ENCODE results near the gene UBXN4. TPM values are rescaled to one million over a fixed set of nuclear protein-coding genes. Genes with fewer than 3 reads are reported as not detected.
"Not testable (repeated sequence)": the region's sequence is repeated elsewhere in the genome, so short reads cannot be mapped to it uniquely, and the experiment has no call there.

UBXN4 gene
- total RNA-seq, 1 experiment from 2014 or later, result 29.6 TPM

- DNase-seq (ENCODE audit: low read depth), result no peak
These were observed 20.4 kb downstream of the UBXN4 start for GRCh38 chr2:135762022-135762421.

- DNase-seq (ENCODE audit: low read depth), result no peak
These were observed 20.9 kb downstream of the UBXN4 start for GRCh38 chr2:135762530-135762929.

- no peak for DNase-seq (ENCODE audit: low read depth)
These were observed 27.2 kb downstream of the UBXN4 start for GRCh38 chr2:135768863-135769262.

GRCh38 chr2:135773319-135773718 is 31.7 kb downstream of the UBXN4 start:
- DNase-seq (ENCODE audit: low read depth), result no peak

- DNase-seq (ENCODE audit: low read depth), result peak; percentile 59
These were observed 32.3 kb downstream of the UBXN4 start for GRCh38 chr2:135773917-135774316.

- no peak for DNase-seq (ENCODE audit: low read depth)
These were observed 33.8 kb downstream of the UBXN4 start for GRCh38 chr2:135775420-135775819.

GRCh38 chr2:135776367-135776766 is 34.7 kb downstream of the UBXN4 start:
- DNase-seq (ENCODE audit: low read depth), result no peak

- DNase-seq (ENCODE audit: low read depth), result no peak
These were observed 40.6 kb downstream of the UBXN4 start for GRCh38 chr2:135782231-135782630.

- no peak for DNase-seq (ENCODE audit: low read depth)
These were observed 41.8 kb downstream of the UBXN4 start for GRCh38 chr2:135783439-135783838.

- no peak for DNase-seq (ENCODE audit: low read depth)
These were observed 43.4 kb downstream of the UBXN4 start for GRCh38 chr2:135785032-135785431.

GRCh38 chr2:135786823-135787222 is 45.2 kb downstream of the UBXN4 start:
- DNase-seq (ENCODE audit: low read depth), result peak; percentile 78

GRCh38 chr2:135790423-135790822 is 48.8 kb downstream of the UBXN4 start:
- no peak for DNase-seq (ENCODE audit: low read depth)

GRCh38 chr2:135791418-135792190 is 49.9 kb downstream of the UBXN4 start:
- peak; percentile 29 for DNase-seq (ENCODE audit: low read depth)

- DNase-seq (ENCODE audit: low read depth), result peak; percentile 16
These were observed 50.9 kb downstream of the UBXN4 start for GRCh38 chr2:135792401-135793150.

GRCh38 chr2:135795641-135796040 is 54.0 kb downstream of the UBXN4 start:
- not testable (repeated sequence) for DNase-seq (ENCODE audit: low read depth)

GRCh38 chr2:135796606-135797005 is 55.0 kb downstream of the UBXN4 start:
- DNase-seq (ENCODE audit: low read depth), result no peak

GRCh38 chr2:135797497-135798274 is 56.0 kb downstream of the UBXN4 start:
- peak; percentile 81 for DNase-seq (ENCODE audit: low read depth)

- no peak for DNase-seq (ENCODE audit: low read depth)
These were observed 56.6 kb downstream of the UBXN4 start for GRCh38 chr2:135798275-135798705.

- no peak for DNase-seq (ENCODE audit: low read depth)
These were observed 57.1 kb downstream of the UBXN4 start for GRCh38 chr2:135798762-135799161.

- no peak for DNase-seq (ENCODE audit: low read depth)
These were observed 58.1 kb downstream of the UBXN4 start for GRCh38 chr2:135799738-135800137.

- no peak for DNase-seq (ENCODE audit: low read depth)
These were observed 59.1 kb downstream of the UBXN4 start for GRCh38 chr2:135800513-135801460.
